Fibroblast of skin of back (primary cell): ENCODE measurements around the gene DUSP1.

Source experiments
- DNase-seq: peaks from one replicate; pipeline ENCODE4 v3.0.0-alpha.2; 2013

The DUSP1 gene

GRCh38 chr5:172723508-172723907 lies 47.5 kb downstream of the DUSP1 start:
- no peak for DNase-seq

GRCh38 chr5:172722327-172722815 lies 48.6 kb downstream of the DUSP1 start:
- DNase-seq, result no peak

- DNase-seq, result no peak
These were observed 49.3 kb downstream of the DUSP1 start for GRCh38 chr5:172721455-172722326.

GRCh38 chr5:172720655-172721054 lies 50.3 kb downstream of the DUSP1 start:
- DNase-seq, result no peak

- DNase-seq, result no peak
These were observed 51.8 kb downstream of the DUSP1 start for GRCh38 chr5:172719211-172719610.

GRCh38 chr5:172718527-172719114 lies 52.4 kb downstream of the DUSP1 start:
- no peak for DNase-seq
